Calu3 (cell line): ENCODE measurements around the gene CAMK1D. TPM values are rescaled to one million over a fixed set of nuclear protein-coding genes. Genes with fewer than 3 reads are reported as not detected.

Experiments
- BruUV-seq: library from RNA; stranded (reverse); fragments of 400-500 nt; replicated peaks from 2 replicates; lab custom pipeline; 2021; lab: Mats Ljungman, UMichigan
- CTCF ChIA-PET: fragments of 300-600 bp; sonication (Branson Sonifier 250); formaldehyde crosslinking; loops from one replicate; lab custom pipeline; 2022; ENCODE audit warnings: antibody characterized with exemption; lab: Charles Lee
- DNase-seq: peaks from one replicate; pipeline ENCODE4 v3.0.0; 2022
- H3K27ac Mint-ChIP-seq: one replicate; pipeline ENCODE4 v1.8.0; 2022; ENCODE audit warnings: mixed read lengths; ENCODE audit not compliant: unreplicated experiment
- H3K27me3 Mint-ChIP-seq: one replicate; pipeline ENCODE4 v1.8.0; 2022; ENCODE audit warnings: mixed read lengths; ENCODE audit not compliant: unreplicated experiment
- H3K36me3 Mint-ChIP-seq: one replicate; pipeline ENCODE4 v1.8.0; 2022; ENCODE audit warnings: mild to moderate bottlenecking, moderate library complexity, mixed read lengths; ENCODE audit not compliant: insufficient read depth, unreplicated experiment
- H3K4me1 Mint-ChIP-seq: one replicate; pipeline ENCODE4 v1.8.0; 2022; ENCODE audit warnings: mild to moderate bottlenecking, low read depth, mixed read lengths; ENCODE audit not compliant: unreplicated experiment
- H3K4me3 Mint-ChIP-seq: one replicate; pipeline ENCODE4 v1.8.0; 2022; ENCODE audit warnings: mild to moderate bottlenecking, low read depth, moderate library complexity, mixed read lengths; ENCODE audit not compliant: unreplicated experiment
- H3K9me3 Mint-ChIP-seq: one replicate; pipeline ENCODE4 v1.8.0; 2022; ENCODE audit warnings: low read depth, mixed read lengths; ENCODE audit not compliant: unreplicated experiment
- intact Hi-C: fragments of 100-400 bp; cut with micrococcal nuclease; formaldehyde crosslinking; loops from one replicate; pipeline ENCODE4 v1.10.0; 2022; ENCODE audit not compliant: unreplicated experiment
- total RNA-seq: library from RNA; stranded (reverse); gene quantifications from 2 replicates; pipeline ENCODE4 v1.2.3, GENCODE V29; 2022
- TF ChIP-seq, protein P1 (sequence below): fragments of 200-600 bp; IDR thresholded peaks from one replicate; pipeline ENCODE4 v1.8.0; 2022; ENCODE audit warnings: antibody characterized with exemption; ENCODE audit not compliant: unreplicated experiment

Gene CAMK1D
- total RNA-seq, 1 experiment from 2014 or later, result 2.6 TPM

DNA sequence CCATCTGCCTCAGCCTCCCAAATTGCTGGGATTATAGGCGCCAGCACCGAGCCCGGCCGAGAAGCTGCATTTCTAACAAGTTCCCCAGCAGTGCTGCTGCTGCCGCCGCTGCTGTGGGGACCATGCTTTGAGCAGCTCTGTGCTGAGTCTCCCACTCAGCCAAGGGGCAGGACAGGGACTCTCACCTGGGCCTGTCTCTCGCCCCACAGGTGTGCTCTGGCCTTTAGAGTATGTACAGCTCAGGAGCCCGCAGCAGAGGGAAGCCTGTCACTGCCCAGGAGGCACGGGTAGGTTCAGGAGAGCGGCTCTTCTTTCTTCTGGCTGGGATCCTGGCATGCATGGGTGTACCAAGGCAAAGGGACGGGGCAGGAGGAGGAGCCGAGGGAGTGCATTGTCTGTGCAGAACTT lies 130.1 kb downstream of the CAMK1D start:
- H3K27me3 Mint-ChIP-seq, result peaks cover 60% of the 10 kb centered on the region
- H3K36me3 Mint-ChIP-seq, result no peaks in the 10 kb centered on the region
- no peak for DNase-seq
- peaks cover 2% of the 10 kb centered on the region for H3K9me3 Mint-ChIP-seq
- intact Hi-C loops, result no loop called here
- H3K4me3 Mint-ChIP-seq, result no peak overlapping the region
- no TSS peak for BruUV-seq
- H3K4me1 Mint-ChIP-seq, result no peaks in the 10 kb centered on the region
- no peak overlapping the region for H3K27ac Mint-ChIP-seq
- TF ChIP-seq, protein P1, sequence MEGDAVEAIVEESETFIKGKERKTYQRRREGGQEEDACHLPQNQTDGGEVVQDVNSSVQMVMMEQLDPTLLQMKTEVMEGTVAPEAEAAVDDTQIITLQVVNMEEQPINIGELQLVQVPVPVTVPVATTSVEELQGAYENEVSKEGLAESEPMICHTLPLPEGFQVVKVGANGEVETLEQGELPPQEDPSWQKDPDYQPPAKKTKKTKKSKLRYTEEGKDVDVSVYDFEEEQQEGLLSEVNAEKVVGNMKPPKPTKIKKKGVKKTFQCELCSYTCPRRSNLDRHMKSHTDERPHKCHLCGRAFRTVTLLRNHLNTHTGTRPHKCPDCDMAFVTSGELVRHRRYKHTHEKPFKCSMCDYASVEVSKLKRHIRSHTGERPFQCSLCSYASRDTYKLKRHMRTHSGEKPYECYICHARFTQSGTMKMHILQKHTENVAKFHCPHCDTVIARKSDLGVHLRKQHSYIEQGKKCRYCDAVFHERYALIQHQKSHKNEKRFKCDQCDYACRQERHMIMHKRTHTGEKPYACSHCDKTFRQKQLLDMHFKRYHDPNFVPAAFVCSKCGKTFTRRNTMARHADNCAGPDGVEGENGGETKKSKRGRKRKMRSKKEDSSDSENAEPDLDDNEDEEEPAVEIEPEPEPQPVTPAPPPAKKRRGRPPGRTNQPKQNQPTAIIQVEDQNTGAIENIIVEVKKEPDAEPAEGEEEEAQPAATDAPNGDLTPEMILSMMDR, result no peak
- CTCF ChIA-PET, result no interaction called here

DNA sequence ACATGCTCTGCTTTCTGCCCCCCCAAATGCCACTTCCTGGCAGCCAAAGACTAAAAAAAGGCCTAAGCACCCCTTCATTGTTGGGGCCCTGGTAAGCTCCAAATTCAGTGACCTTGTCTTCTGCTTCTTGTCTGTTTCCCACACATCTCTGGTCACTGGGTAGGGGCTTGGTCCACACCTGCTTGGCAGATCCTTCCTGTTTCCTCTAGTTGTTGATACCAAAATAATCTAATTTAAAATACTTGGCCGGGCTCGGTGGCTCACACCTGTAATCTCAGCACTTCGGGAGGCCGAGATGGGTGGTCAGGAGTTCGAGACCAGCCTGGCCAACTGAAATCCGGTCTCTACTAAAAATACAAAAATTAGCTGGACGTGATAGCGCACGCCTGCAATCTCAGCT lies 130.6 kb downstream of the CAMK1D start:
- no TSS peak for BruUV-seq
- CTCF ChIA-PET, result no interaction called here
- Mint-ChIP-seq H3K27me3 (peaks cover 65% of the 10 kb centered on the region), H3K36me3 (no peaks in the 10 kb centered on the region), H3K4me1 (no peaks in the 10 kb centered on the region), H3K9me3 (peaks cover 2% of the 10 kb centered on the region), H3K4me3 (no peak overlapping the region), H3K27ac (no peak overlapping the region)
- intact Hi-C loops, result no loop called here
- TF ChIP-seq, protein P1, result no peak
- no peak for DNase-seq

DNA sequence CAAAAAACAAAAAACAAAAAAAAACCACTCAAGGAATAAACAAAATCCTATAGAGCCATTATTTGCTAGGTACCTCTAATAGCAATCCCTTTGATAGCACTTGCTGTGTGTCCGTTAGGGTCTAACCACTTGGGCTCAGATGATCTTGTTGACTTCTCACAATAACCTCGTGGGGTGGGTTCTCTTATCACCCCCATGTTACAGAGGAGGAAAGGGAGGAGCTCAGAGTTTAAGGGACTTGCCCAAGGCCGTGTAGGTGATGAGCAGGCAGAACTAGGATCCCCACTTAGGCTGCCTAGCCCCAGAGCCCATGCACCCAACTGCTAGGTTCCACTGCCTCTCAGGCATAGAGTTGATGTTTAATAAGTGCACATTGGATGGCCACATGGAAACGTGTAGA lies 131.1 kb downstream of the CAMK1D start:
- TF ChIP-seq, protein P1, result no peak
- Mint-ChIP-seq H3K27ac (no peak overlapping the region), H3K27me3 (peaks cover 65% of the 10 kb centered on the region), H3K4me3 (no peak overlapping the region), H3K36me3 (no peaks in the 10 kb centered on the region), H3K9me3 (peaks cover 2% of the 10 kb centered on the region), H3K4me1 (no peaks in the 10 kb centered on the region)
- no TSS peak for BruUV-seq
- CTCF ChIA-PET, result no interaction called here
- DNase-seq, result no peak
- intact Hi-C loops, result no loop called here

DNA sequence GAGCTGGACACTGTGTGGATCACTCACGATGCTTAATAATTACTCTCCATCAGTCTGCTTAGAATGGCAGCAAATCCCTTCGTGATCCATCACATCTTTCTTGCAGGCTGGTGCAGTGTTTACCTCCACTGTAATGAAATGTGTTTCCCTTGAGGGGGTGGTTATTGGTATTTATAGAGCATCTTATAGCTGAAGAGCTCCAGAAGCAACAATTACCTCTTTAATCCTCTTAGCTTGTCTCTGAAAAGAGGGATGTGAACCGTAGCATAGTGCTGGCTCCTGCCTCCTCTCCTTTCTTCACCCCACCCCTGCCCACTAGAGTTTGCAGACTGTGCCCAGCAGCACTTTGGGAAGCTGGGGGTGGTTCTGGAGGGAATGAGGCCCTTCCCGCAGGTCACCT lies 132.6 kb downstream of the CAMK1D start:
- Mint-ChIP-seq H3K27me3 (peaks cover 56% of the 10 kb centered on the region), H3K4me3 (no peak overlapping the region), H3K9me3 (peaks cover 2% of the 10 kb centered on the region), H3K36me3 (no peaks in the 10 kb centered on the region), H3K27ac (no peak overlapping the region), H3K4me1 (no peaks in the 10 kb centered on the region)
- BruUV-seq, result no TSS peak
- no peak for DNase-seq
- CTCF ChIA-PET, result no interaction called here
- intact Hi-C loops, result no loop called here
- TF ChIP-seq, protein P1, result no peak
